ENCODE measurements around the gene NUP88. TPM values are rescaled to one million over a fixed set of nuclear protein-coding genes. Genes with fewer than 3 reads are reported as not detected.

NUP88 gene
- total and polyA plus RNA-seq, 10 of the 15 experiments (the other 5 are each of a cell fraction or from before 2014, with no cell fraction given), result 110 to 244 (median 188) TPM

DNA sequence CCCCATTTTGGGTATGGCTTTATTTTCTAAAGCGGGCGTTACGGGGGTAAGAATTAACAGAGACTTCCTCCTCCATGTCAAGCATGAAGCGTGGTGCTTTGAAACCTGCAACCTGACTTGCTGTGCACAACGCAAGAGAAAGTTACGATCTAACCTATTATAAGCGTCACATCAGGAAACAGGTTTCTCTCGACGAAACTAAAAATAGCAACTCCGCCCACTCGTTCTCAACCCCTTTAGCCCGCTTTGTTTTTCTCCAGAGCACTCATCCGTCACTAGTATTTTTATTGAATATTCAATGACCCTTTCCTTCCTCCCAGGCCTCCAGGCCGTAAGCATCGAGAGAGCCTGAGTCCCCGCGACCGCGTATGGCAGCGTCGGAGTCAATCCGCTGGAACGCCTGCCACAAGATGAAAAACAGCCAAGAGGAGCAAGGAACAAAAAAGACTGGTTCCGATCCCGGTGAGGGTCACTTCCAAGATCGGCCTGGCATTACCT lies 555 bp downstream of the NUP88 start (continued):
- TF ChIP-seq STAT1 (conservative IDR thresholded peaks at IDR 0.05), result no peak
- 0 out of 2 replicates have a peak, but pooled peaks have one; percentile 59 for TF ChIP-seq LARP7 (IDR thresholded peaks at IDR 0.05)
- TF ChIP-seq SP1 (IDR thresholded peaks at IDR 0.05; ENCODE audit: low read depth, low read length), result peak; percentile 9
- 0 out of 2 replicates have a peak, but pooled peaks have one; percentile 42 for TF ChIP-seq POLR2AphosphoS2 (IDR thresholded peaks at IDR 0.05; ENCODE audit: low read depth, low read length)
- TF ChIP-seq GABPA (IDR thresholded peaks at IDR 0.05; ENCODE audit: low read depth), result no peak
- TF ChIP-seq CBFB (IDR thresholded peaks at IDR 0.05; ENCODE audit: low read depth), result peak; percentile 40; the same call in 1 of the 2 replicates
- no peak for TF ChIP-seq NR2F1 (conservative IDR thresholded peaks at IDR 0.05)
- peak; percentile 79 for TF ChIP-seq CREB1 (IDR thresholded peaks at IDR 0.05; ENCODE audit: low read depth)
- no peak for TF ChIP-seq NFIC (IDR thresholded peaks at IDR 0.05; ENCODE audit: low read depth, low read length)
- no peak for TF ChIP-seq MYB (IDR thresholded peaks at IDR 0.05; ENCODE audit: borderline replicate concordance, low read depth, low read length)
- no peak for TF ChIP-seq CBX3 (IDR thresholded peaks at IDR 0.05; ENCODE audit: borderline replicate concordance, low read depth)
- no peak for TF ChIP-seq EZH2 (IDR thresholded peaks at IDR 0.05; ENCODE audit: borderline replicate concordance, control insufficient read depth, low read depth, low read length)
- no peak for TF ChIP-seq WRNIP1 (IDR thresholded peaks at IDR 0.05; ENCODE audit: borderline replicate concordance, low read depth, low read length)
- peak; percentile 41; the same call in 1 of the 2 replicates for TF ChIP-seq SPI1 (IDR thresholded peaks at IDR 0.05; ENCODE audit: borderline replicate concordance, insufficient read depth, low read depth, low read length)
- TF ChIP-seq RUNX3 (IDR thresholded peaks at IDR 0.05; ENCODE audit: low read length), result peak; percentile 50
- TF ChIP-seq TARDBP (IDR thresholded peaks at IDR 0.05; ENCODE audit: borderline replicate concordance), result no peak
- peak; percentile 69 for TF ChIP-seq CREM (IDR thresholded peaks at IDR 0.05; ENCODE audit: low read depth)
- TF ChIP-seq, protein P1, sequence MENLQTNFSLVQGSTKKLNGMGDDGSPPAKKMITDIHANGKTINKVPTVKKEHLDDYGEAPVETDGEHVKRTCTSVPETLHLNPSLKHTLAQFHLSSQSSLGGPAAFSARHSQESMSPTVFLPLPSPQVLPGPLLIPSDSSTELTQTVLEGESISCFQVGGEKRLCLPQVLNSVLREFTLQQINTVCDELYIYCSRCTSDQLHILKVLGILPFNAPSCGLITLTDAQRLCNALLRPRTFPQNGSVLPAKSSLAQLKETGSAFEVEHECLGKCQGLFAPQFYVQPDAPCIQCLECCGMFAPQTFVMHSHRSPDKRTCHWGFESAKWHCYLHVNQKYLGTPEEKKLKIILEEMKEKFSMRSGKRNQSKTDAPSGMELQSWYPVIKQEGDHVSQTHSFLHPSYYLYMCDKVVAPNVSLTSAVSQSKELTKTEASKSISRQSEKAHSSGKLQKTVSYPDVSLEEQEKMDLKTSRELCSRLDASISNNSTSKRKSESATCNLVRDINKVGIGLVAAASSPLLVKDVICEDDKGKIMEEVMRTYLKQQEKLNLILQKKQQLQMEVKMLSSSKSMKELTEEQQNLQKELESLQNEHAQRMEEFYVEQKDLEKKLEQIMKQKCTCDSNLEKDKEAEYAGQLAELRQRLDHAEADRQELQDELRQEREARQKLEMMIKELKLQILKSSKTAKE (IDR thresholded peaks at IDR 0.05; ENCODE audit: low read depth, poor library complexity, severe bottlenecking), result no peak
- TF ChIP-seq POLR2AphosphoS5 (IDR thresholded peaks at IDR 0.05; ENCODE audit: low read length), result peak; percentile 17; the same call in 1 of the 2 replicates
- TF ChIP-seq, protein P2, sequence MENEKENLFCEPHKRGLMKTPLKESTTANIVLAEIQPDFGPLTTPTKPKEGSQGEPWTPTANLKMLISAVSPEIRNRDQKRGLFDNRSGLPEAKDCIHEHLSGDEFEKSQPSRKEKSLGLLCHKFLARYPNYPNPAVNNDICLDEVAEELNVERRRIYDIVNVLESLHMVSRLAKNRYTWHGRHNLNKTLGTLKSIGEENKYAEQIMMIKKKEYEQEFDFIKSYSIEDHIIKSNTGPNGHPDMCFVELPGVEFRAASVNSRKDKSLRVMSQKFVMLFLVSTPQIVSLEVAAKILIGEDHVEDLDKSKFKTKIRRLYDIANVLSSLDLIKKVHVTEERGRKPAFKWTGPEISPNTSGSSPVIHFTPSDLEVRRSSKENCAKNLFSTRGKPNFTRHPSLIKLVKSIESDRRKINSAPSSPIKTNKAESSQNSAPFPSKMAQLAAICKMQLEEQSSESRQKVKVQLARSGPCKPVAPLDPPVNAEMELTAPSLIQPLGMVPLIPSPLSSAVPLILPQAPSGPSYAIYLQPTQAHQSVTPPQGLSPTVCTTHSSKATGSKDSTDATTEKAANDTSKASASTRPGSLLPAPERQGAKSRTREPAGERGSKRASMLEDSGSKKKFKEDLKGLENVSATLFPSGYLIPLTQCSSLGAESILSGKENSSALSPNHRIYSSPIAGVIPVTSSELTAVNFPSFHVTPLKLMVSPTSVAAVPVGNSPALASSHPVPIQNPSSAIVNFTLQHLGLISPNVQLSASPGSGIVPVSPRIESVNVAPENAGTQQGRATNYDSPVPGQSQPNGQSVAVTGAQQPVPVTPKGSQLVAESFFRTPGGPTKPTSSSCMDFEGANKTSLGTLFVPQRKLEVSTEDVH (IDR thresholded peaks at IDR 0.05; ENCODE audit: low read depth, partially characterized antibody), result no peak
- peak; percentile 58; the same call in 1 of the 2 replicates for TF ChIP-seq CHD2 (IDR thresholded peaks at IDR 0.05; ENCODE audit: borderline replicate concordance, low read depth, low read length)
- TF ChIP-seq MEF2A (IDR thresholded peaks at IDR 0.05; ENCODE audit: insufficient read depth, low read depth, low read length), result peak; percentile 97
- peak; percentile 57 for TF ChIP-seq TAF1 (IDR thresholded peaks at IDR 0.05; ENCODE audit: borderline replicate concordance, low read depth, low read length)
- TF ChIP-seq, protein P3, sequence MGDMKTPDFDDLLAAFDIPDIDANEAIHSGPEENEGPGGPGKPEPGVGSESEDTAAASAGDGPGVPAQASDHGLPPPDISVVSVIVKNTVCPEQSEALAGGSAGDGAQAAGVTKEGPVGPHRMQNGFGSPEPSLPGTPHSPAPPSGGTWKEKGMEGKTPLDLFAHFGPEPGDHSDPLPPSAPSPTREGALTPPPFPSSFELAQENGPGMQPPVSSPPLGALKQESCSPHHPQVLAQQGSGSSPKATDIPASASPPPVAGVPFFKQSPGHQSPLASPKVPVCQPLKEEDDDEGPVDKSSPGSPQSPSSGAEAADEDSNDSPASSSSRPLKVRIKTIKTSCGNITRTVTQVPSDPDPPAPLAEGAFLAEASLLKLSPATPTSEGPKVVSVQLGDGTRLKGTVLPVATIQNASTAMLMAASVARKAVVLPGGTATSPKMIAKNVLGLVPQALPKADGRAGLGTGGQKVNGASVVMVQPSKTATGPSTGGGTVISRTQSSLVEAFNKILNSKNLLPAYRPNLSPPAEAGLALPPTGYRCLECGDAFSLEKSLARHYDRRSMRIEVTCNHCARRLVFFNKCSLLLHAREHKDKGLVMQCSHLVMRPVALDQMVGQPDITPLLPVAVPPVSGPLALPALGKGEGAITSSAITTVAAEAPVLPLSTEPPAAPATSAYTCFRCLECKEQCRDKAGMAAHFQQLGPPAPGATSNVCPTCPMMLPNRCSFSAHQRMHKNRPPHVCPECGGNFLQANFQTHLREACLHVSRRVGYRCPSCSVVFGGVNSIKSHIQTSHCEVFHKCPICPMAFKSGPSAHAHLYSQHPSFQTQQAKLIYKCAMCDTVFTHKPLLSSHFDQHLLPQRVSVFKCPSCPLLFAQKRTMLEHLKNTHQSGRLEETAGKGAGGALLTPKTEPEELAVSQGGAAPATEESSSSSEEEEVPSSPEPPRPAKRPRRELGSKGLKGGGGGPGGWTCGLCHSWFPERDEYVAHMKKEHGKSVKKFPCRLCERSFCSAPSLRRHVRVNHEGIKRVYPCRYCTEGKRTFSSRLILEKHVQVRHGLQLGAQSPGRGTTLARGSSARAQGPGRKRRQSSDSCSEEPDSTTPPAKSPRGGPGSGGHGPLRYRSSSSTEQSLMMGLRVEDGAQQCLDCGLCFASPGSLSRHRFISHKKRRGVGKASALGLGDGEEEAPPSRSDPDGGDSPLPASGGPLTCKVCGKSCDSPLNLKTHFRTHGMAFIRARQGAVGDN (IDR thresholded peaks at IDR 0.05), result peak; percentile 37; the same call in 1 of the 2 replicates

Measured in GM12878 (cell line).